SJCRH30 (cell line): ENCODE measurements around the gene CNIH3. TPM values are rescaled to one million over a fixed set of nuclear protein-coding genes. Genes with fewer than 3 reads are reported as not detected.

Source experiments
- DNase-seq, 2 experiments: peaks; one replicate each; pipeline ENCODE4 v3.0.0-alpha.2; 2015 to 2020
- H3K27ac ChIP-seq: fragments of 250-450 bp; sonication (Bioruptor Pico); 2 replicates; pipeline ENCODE4 v1.5.1; 2020; ENCODE audit warnings: mild to moderate bottlenecking, moderate library complexity
- H3K27me3 ChIP-seq: fragments of 250-450 bp; sonication (Bioruptor Pico); 2 replicates; pipeline ENCODE4 v1.5.1; 2020; ENCODE audit warnings: mild to moderate bottlenecking, moderate library complexity
- H3K36me3 ChIP-seq: fragments of 250-450 bp; sonication (Bioruptor Pico); 2 replicates; pipeline ENCODE4 v1.5.1; 2020; ENCODE audit warnings: mild to moderate bottlenecking, moderate library complexity
- H3K4me1 ChIP-seq: fragments of 250-450 bp; sonication (Bioruptor Pico); 2 replicates; pipeline ENCODE4 v1.5.1; 2020; ENCODE audit warnings: mild to moderate bottlenecking, moderate library complexity
- H3K4me3 ChIP-seq: fragments of 250-450 bp; sonication (Bioruptor Pico); 2 replicates; pipeline ENCODE4 v1.5.1; 2020; ENCODE audit warnings: mild to moderate bottlenecking, moderate library complexity
- H3K9me3 ChIP-seq: fragments of 250-450 bp; sonication (Bioruptor Pico); replicated peaks from 2 replicates; pipeline ENCODE4 v1.5.1; 2020; ENCODE audit warnings: mild to moderate bottlenecking, moderate library complexity
- total RNA-seq: library from RNA; depleted of rRNA; stranded (reverse); fragments of >200 nt; shearing (Covaris generic); gene quantifications from 2 replicates; pipeline ENCODE4 v1.2.3, GENCODE V29; 2014

Gene CNIH3
- total RNA-seq, 1 experiment from 2014 or later: 0.49 TPM

DNA sequence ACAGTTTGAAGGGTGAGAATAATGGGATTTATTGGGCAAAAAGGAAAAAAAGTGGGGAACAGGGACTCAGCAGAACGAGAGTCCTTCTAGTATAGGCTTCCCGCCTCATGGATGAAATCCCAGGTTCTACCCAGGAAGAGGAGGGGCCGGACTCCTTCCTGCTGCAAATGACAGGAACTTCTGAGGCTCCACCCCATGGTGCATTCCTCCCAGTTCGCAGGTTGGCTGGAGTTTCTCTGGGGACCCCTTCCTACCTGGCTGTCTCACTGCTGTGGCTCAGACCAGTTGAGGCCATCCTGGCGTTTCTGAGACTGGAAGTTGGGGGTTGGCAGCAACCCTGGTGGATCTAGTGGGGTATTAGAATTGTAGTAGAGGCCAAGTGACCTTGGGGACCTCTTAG, 27.5 kb downstream of the CNIH3 start:
- H3K27me3 ChIP-seq: 0 out of 2 replicates have a peak, but pooled peaks cover 4% of the 10 kb centered on the region
- H3K36me3 ChIP-seq: no peaks in the 10 kb centered on the region
- no peak for DNase-seq
- H3K9me3 ChIP-seq: no peaks in the 10 kb centered on the region
- H3K4me3 ChIP-seq: no peak overlapping the region
- H3K4me1 ChIP-seq: peaks cover 11% of the 10 kb centered on the region
- H3K27ac ChIP-seq: no peak overlapping the region

DNA sequence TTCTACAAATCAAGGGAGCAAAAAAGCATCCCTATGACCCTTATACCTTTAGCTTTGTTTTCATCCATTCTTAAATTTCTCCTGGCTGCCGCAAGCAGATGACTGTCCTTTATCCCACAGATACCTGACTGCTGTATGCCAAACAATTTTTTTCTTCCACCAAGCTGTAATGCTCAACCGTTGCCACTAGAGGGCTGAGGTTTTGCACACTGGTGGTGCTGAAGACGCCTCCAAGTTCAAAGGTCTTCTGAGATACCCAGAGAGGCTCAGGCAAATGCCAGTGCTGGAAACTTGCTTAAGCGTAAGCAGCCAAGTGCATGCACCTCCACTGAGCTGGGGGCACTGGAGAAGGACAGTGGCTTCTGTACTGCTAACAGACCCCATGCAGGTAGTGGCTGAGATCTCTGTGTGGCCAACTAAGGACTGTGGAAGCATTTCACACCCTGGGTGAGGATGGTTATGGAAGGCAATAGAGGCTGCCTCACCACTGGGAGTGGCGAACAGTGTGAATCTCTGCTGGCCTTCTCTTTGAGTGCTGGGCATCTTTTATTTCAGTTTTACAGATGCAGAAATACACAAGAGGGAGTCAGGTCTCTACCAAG, 28.5 kb downstream of the CNIH3 start:
- H3K27ac ChIP-seq: no peak overlapping the region
- no peak overlapping the region for H3K4me3 ChIP-seq
- H3K36me3 ChIP-seq: no peaks in the 10 kb centered on the region
- H3K27me3 ChIP-seq: 0 out of 2 replicates have a peak, but pooled peaks cover 4% of the 10 kb centered on the region
- peaks cover 3% of the 10 kb centered on the region for H3K4me1 ChIP-seq
- DNase-seq: peak; percentile 37 to 71
- H3K9me3 ChIP-seq: no peaks in the 10 kb centered on the region

DNA sequence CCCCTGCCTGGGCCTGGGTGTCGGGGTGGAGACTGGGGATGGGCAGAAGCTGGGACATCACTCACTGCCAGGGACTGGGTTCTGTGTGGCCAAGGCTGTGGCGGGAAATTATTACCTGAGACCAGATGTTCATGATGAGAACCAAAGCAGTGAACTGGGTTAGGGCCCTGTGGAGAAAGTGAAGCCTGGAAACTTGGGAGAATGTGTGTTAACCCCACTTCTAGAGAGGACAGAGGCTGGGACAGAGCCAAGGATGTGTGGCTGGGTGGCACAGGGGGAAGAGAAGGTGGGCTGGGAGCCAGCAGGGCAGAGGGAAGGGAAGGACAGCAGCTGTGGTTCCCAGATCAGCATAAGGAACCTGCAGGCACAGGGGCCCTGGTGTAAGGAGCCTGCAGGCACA, 31.3 kb downstream of the CNIH3 start:
- H3K4me1 ChIP-seq: no peaks in the 10 kb centered on the region

DNA sequence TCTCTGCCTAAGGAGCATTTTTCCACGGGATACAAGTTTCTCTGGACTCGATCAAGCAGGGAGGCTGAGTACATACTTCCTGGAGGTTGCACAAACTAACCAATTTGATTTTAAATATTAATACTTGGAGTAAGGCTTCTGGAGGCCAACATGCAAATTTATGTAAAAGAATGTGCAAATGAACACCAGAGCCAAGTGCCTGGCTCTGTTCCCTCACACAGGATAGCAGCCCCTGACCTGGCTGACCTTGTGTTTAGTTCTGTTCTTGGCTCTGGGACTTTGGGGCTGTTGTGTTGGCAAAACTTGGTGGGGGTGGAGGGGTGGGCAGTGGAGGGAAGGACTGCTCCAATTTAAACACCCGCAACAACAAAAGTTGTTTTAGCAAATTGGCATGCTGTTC, 34.2 kb downstream of the CNIH3 start:
- no peak for DNase-seq
- no peak overlapping the region for H3K27ac ChIP-seq
- H3K27me3 ChIP-seq: no peaks in the 10 kb centered on the region
- H3K4me3 ChIP-seq: no peak overlapping the region
- no peaks in the 10 kb centered on the region for H3K36me3 ChIP-seq
- no peaks in the 10 kb centered on the region for H3K4me1 ChIP-seq
- no peaks in the 10 kb centered on the region for H3K9me3 ChIP-seq

More for the DNA sequence above, 31.3 kb downstream of the CNIH3 start:
- Histone ChIP-seq H3K9me3 (no peaks in the 10 kb centered on the region), H3K36me3 (no peaks in the 10 kb centered on the region), H3K27me3 (0 out of 2 replicates have a peak, but pooled peaks cover 4% of the 10 kb centered on the region), H3K27ac (no peak overlapping the region), H3K4me3 (no peak overlapping the region)
- DNase-seq: peak in 1 of 2 experiments; percentile 18

DNA sequence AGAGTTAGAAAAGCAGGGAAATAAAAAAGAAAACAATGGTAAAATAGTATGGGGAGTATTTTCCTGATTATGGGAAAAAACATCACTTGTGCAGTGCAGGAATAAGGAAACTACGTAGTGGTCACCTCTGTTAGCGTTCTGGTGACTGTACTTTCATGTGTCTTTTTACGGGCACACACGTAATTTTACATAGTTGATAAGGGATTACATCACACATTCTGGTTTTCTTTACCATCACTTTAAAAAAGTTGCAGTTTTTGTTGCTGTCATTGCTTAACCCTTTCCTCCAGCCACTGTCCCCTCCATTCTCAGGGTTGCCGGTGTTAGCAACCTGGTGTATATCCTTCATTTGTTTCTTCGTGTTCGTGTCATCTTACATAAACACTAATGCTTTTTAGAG, 35.1 kb downstream of the CNIH3 start:
- Histone ChIP-seq H3K9me3 (no peaks in the 10 kb centered on the region), H3K4me3 (no peak overlapping the region), H3K4me1 (no peaks in the 10 kb centered on the region), H3K36me3 (no peaks in the 10 kb centered on the region), H3K27me3 (no peaks in the 10 kb centered on the region), H3K27ac (no peak overlapping the region)
- DNase-seq: no peak

DNA sequence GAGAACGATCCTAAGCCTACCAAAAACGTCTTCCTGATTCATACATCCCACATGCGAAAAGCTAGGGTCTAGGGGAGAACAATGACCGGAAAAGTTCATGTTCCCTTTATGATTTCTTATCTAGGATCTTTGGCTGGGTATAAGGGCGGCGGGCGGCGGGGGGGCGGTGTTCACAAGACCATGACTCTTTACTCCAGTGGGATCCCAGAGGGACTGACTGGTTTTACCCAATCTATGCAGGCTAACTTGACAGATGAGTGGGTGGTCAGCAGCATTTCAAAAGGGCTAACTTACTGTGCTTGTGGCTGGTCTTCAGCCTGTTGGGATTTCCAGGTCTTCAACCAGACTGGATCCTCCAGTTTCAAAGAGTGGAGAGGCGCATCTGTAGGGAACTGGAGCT, 40.3 kb downstream of the CNIH3 start:
- H3K27ac ChIP-seq: no peak overlapping the region
- no peaks in the 10 kb centered on the region for H3K9me3 ChIP-seq
- peaks cover 9% of the 10 kb centered on the region; the same call in 1 of the 2 replicates for H3K27me3 ChIP-seq
- no peak overlapping the region for H3K4me3 ChIP-seq
- no peak for DNase-seq
- H3K4me1 ChIP-seq: no peaks in the 10 kb centered on the region
- no peaks in the 10 kb centered on the region for H3K36me3 ChIP-seq

DNA sequence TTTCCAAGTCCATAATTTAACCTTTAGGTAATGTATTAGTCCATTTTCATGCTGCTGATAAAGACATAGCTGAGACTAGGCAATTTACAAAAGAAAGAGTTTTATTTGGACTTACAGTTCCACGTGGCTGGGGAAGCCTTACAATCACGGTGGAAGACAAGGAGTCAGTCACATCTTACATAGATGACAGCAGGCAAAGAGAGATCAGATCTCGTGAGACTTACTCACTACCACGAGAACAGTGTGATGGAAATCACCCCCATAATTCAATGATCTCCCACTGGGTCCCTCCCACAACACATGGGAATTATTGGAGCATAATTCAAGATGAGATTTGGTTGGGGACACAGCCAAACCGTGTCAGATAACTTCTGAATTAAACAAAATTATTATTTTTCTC, 44.0 kb downstream of the CNIH3 start:
- Histone ChIP-seq H3K9me3 (no peaks in the 10 kb centered on the region), H3K36me3 (no peaks in the 10 kb centered on the region), H3K4me3 (no peak overlapping the region), H3K27ac (no peak overlapping the region), H3K4me1 (no peaks in the 10 kb centered on the region), H3K27me3 (peaks cover 14% of the 10 kb centered on the region; the same call in 1 of the 2 replicates)
- DNase-seq: no peak

DNA sequence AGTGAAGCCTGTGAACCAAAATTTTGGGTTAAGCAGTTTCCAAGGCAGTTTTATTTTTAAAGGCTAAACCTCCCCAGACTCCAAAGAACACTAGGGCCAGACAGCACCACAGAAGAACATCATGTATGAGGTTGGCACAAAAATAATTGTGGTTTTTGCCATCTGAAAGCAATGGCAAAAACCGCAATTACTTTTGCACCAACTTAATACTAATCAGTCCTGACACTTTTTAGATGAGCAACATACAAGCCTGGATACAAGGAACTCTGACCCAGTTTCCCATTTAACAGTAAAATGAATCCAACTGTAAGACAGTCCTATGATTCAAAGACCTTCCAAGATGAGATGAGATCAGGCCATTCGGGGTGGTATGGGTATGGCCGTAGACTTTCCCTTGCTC, 46.8 kb downstream of the CNIH3 start:
- peaks cover 14% of the 10 kb centered on the region; the same call in 1 of the 2 replicates for H3K27me3 ChIP-seq
- H3K27ac ChIP-seq: no peak overlapping the region
- no peaks in the 10 kb centered on the region for H3K9me3 ChIP-seq
- no peak overlapping the region for H3K4me3 ChIP-seq
- no peaks in the 10 kb centered on the region for H3K4me1 ChIP-seq
- DNase-seq: no peak
- no peaks in the 10 kb centered on the region for H3K36me3 ChIP-seq

DNA sequence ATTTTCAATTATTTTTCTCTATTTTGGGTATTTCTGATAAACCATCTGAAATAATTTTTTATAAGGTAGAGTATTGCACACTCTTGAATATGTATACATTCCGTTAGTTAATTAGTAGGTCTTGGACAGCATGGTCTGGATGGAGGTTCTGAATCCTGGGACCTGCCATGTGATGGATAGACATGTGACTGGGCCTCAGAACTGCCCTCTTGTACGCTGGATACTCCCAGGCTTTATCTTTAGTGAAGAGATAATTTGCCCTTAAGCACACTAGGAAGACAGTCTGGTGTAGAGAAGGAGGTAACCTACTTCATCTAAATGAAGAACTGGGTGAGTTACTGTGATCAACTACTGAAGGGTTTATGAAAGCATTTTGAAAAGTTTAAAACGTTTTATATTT, 48.9 kb downstream of the CNIH3 start:
- Histone ChIP-seq H3K4me3 (no peak overlapping the region), H3K27me3 (0 out of 2 replicates have a peak, but pooled peaks cover 5% of the 10 kb centered on the region), H3K9me3 (no peaks in the 10 kb centered on the region), H3K27ac (no peak overlapping the region), H3K4me1 (no peaks in the 10 kb centered on the region), H3K36me3 (no peaks in the 10 kb centered on the region)
- DNase-seq: no peak

DNA sequence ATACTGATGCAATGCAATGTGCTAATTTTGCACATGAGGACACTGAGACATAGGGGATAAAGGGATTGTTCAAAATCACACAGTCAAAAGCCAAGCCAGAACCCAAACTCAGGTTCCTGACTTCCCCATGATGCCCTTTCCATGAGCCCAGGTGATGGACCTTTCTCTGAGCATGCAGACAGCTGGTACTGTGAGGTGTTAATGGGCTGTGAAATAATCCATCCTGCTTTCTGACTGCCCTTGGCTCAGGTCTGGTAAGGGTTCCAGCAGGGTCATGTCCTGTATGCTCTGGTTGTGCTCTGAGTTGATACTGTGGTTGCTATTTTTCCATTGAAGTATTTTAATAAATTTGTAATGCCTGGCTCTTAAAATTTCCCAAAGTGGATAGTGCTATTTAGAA, 50.0 kb downstream of the CNIH3 start:
- H3K4me3 ChIP-seq: no peak overlapping the region
- H3K27ac ChIP-seq: no peak overlapping the region
- H3K9me3 ChIP-seq: no peaks in the 10 kb centered on the region
- H3K27me3 ChIP-seq: 0 out of 2 replicates have a peak, but pooled peaks cover 5% of the 10 kb centered on the region
- H3K36me3 ChIP-seq: no peaks in the 10 kb centered on the region
- H3K4me1 ChIP-seq: no peaks in the 10 kb centered on the region
- no peak for DNase-seq

DNA sequence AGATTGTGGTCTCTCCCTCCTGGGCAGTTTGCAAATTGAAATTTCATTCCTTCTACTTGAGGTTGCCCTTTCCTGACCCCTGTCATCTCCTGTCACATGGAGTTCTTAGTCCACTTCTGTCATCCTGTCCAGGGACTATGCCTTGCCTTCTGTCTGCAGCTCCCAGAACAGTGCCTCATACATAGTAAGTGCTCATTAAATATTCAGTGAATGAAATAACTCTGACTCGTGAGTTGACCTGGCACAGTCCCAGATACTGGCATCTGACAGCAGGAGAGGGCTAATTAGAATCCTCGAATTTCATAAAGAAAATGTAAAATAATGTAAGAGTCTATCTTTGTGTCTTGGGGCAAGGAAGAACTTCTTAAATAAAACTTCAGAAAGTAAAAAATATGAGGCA, 50.8 kb downstream of the CNIH3 start:
- Histone ChIP-seq H3K27me3 (0 out of 2 replicates have a peak, but pooled peaks cover 5% of the 10 kb centered on the region), H3K27ac (no peak overlapping the region), H3K36me3 (no peaks in the 10 kb centered on the region), H3K4me3 (no peak overlapping the region), H3K4me1 (no peaks in the 10 kb centered on the region), H3K9me3 (no peaks in the 10 kb centered on the region)
- no peak for DNase-seq

DNA sequence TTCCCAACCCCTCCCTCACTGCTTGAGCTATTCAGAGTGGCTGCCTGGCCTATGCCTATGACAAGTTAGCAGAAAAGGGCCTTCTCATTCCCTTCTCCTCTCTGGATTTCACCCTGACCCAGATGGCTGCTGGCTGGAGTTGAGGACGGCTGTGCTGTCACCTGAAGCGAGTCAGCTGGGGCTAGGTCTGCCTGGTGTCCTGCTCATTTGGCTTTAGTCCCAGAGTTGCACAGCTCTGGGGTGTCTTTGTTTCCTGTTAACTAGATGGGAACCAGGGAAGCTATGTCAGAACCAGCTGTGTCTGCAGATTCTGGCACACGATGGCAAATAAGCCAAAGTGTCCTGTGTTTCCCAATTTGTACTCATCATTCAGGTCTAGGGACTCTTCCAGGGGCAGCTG, 52.9 kb downstream of the CNIH3 start:
- H3K4me1 ChIP-seq: no peaks in the 10 kb centered on the region
- no peaks in the 10 kb centered on the region for H3K9me3 ChIP-seq
- DNase-seq: no peak
- H3K36me3 ChIP-seq: no peaks in the 10 kb centered on the region
- H3K4me3 ChIP-seq: no peak overlapping the region
- no peak overlapping the region for H3K27ac ChIP-seq
- H3K27me3 ChIP-seq: 0 out of 2 replicates have a peak, but pooled peaks cover under 1% of the 10 kb centered on the region

DNA sequence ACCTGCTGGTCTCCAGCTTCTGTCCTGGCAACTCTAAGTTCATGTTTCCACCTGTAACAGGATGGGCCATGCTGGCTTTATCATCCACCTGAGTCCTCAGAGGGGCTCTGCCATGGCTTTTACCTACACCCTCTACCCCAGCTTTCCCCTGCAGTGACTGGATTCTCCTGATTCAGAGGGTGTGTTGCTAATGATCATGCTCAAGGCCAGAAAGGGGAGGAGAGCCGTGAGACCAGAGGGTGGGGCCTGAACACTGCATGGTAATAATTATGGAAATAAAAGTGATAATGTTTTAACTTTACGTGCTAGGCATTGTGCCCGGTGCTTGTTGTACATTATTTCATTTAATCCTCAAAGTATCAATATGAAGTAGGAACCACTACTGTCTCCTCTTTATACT, 53.3 kb downstream of the CNIH3 start:
- Histone ChIP-seq H3K27me3 (no peaks in the 10 kb centered on the region), H3K4me3 (no peak overlapping the region), H3K9me3 (no peaks in the 10 kb centered on the region), H3K27ac (no peak overlapping the region), H3K4me1 (no peaks in the 10 kb centered on the region), H3K36me3 (no peaks in the 10 kb centered on the region)
- no peak for DNase-seq

DNA sequence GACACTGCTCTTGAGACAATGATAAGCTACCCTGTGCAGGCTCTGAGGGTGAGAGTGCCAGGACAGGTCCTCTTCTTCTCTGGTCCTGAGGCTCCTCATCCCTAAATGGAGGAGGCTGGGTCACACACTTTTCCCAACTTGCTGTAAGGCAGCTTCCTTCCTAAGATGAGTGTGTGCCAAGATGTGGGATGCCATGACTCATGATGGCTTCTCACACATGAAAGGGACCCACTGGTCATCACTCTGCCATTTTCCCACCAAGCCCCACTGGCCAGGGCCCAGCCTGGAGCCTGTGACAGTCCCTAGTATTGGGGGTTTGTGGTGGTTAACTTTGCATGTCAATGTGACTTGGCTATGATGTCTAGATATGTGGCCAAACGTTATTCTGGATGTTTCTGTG, 54.4 kb downstream of the CNIH3 start:
- Histone ChIP-seq H3K9me3 (no peaks in the 10 kb centered on the region), H3K27ac (no peak overlapping the region), H3K4me3 (no peak overlapping the region), H3K4me1 (no peaks in the 10 kb centered on the region), H3K27me3 (no peaks in the 10 kb centered on the region), H3K36me3 (no peaks in the 10 kb centered on the region)
- no peak for DNase-seq

DNA sequence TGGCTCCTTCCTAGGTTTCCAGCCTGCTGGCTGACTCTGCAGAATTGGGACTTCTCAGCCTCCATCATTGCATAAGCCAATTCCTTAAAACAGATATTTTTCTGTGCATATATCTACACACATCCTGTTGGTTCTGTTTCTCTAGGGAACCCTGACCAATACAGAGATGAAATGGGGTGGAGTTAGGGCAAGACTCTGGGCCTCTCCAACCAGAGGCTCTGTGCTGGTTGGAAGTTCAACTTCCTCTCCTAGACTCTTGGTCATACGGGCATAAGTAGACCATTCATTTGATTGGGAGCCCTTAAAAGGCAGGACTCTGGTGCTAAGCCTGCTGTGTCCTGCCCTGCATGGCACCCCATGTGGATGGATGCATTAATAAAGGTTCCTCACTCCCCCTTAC, 55.0 kb downstream of the CNIH3 start:
- Histone ChIP-seq H3K4me3 (no peak overlapping the region), H3K27me3 (no peaks in the 10 kb centered on the region; the same call in 1 of the 2 replicates), H3K9me3 (no peaks in the 10 kb centered on the region), H3K4me1 (no peaks in the 10 kb centered on the region), H3K36me3 (no peaks in the 10 kb centered on the region), H3K27ac (no peak overlapping the region)
- no peak for DNase-seq

DNA sequence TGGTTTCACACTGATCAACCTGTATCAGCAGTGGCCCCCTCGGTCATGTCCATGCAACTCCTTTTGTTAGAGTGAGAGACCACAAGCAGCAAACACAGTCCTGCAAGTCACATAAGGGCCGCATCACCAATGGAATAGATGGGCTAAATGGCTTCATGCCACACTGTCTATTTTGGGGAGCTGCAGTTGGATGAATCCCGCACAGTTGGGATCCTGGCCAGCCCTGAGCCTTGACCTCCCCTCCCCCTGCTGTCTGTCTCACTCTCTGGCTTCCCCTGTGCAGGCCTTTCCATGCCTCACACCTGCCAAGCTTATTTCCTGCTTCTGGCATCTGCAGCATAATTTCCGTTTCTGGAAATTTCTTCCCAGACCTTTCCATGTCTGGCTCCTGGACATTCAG, 57.0 kb downstream of the CNIH3 start:
- H3K27me3 ChIP-seq: peaks cover 2% of the 10 kb centered on the region; the same call in 1 of the 2 replicates
- no peaks in the 10 kb centered on the region for H3K4me1 ChIP-seq
- no peaks in the 10 kb centered on the region for H3K9me3 ChIP-seq
- no peak for DNase-seq
- H3K4me3 ChIP-seq: no peak overlapping the region
- H3K36me3 ChIP-seq: no peaks in the 10 kb centered on the region
- H3K27ac ChIP-seq: no peak overlapping the region
